Activated gamma-delta T cell treated with Interleukin-2 at 50 U/mL for 16 hours (primary cell): Measurements from ENCODE around the gene KRTAP10-1.
"Not testable (repeated sequence)": the region's sequence is repeated elsewhere in the genome, so short reads cannot be mapped to it uniquely, and the experiment has no call there.

Source experiments
- DNase-seq: peaks from one replicate; pipeline ENCODE4 v3.0.0-alpha.2; 2020

The KRTAP10-1 gene

GRCh38 chr21:44569861-44570517 is 30.0 kb upstream of the KRTAP10-1 start:
- DNase-seq, result no peak

- no peak for DNase-seq
These were observed 28.9 kb upstream of the KRTAP10-1 start for GRCh38 chr21:44568667-44569556.

GRCh38 chr21:44568261-44568660 is 28.3 kb upstream of the KRTAP10-1 start:
- no peak for DNase-seq

GRCh38 chr21:44567481-44568171 is 27.6 kb upstream of the KRTAP10-1 start:
- no peak for DNase-seq

- DNase-seq, result no peak
These were observed 26.4 kb upstream of the KRTAP10-1 start for GRCh38 chr21:44566403-44566802.

- no peak for DNase-seq
These were observed 25.0 kb upstream of the KRTAP10-1 start for GRCh38 chr21:44564886-44565598.

- DNase-seq, result no peak
These were observed 24.1 kb upstream of the KRTAP10-1 start for GRCh38 chr21:44564099-44564498.

- no peak for DNase-seq
These were observed 18.7 kb upstream of the KRTAP10-1 start, which contains the start of gene KRTAP10-3 for GRCh38 chr21:44558695-44559094. TSS of gene KRTAP10-3 (minus strand) at chr21:44558795. CDS start at chr21:44558715, 80 bp downstream.

GRCh38 chr21:44558329-44558675 is 18.3 kb upstream of the KRTAP10-1 start:
- DNase-seq, result not testable (repeated sequence)

GRCh38 chr21:44557491-44558328 is 17.7 kb upstream of the KRTAP10-1 start:
- no peak for DNase-seq

GRCh38 chr21:44556879-44557278 is 16.9 kb upstream of the KRTAP10-1 start:
- no peak for DNase-seq

GRCh38 chr21:44555200-44555875 is 15.3 kb upstream of the KRTAP10-1 start:
- DNase-seq, result no peak

- no peak for DNase-seq
These were observed 12.7 kb upstream of the KRTAP10-1 start for GRCh38 chr21:44552681-44553080.

GRCh38 chr21:44552136-44552535 is 12.1 kb upstream of the KRTAP10-1 start:
- DNase-seq, result no peak

- no peak for DNase-seq
These were observed 11.5 kb upstream of the KRTAP10-1 start, which contains the start of gene KRTAP10-2 for GRCh38 chr21:44551340-44551961. TSS of gene KRTAP10-2 (minus strand) at chr21:44551505. CDS start at chr21:44551458, 47 bp downstream.

- DNase-seq, result no peak
These were observed 10.8 kb upstream of the KRTAP10-1 start for GRCh38 chr21:44550807-44551206.

- DNase-seq, result not testable (repeated sequence)
These were observed 10.3 kb upstream of the KRTAP10-1 start for GRCh38 chr21:44550285-44550684.

GRCh38 chr21:44549525-44550211 is 9.7 kb upstream of the KRTAP10-1 start:
- no peak for DNase-seq

GRCh38 chr21:44548922-44549321 is 8.9 kb upstream of the KRTAP10-1 start:
- no peak for DNase-seq

GRCh38 chr21:44548381-44548780 is 8.4 kb upstream of the KRTAP10-1 start:
- DNase-seq, result no peak
